ENCODE data around the gene TTC29. TPM values are rescaled to one million over a fixed set of nuclear protein-coding genes. Genes with fewer than 3 reads are reported as not detected.
"Not testable (repeated sequence)": the region's sequence is repeated elsewhere in the genome, so short reads cannot be mapped to it uniquely, and the experiment has no call there.

The TTC29 gene
- total RNA-seq, 1 donor from 2014 or later = not detected

DNA sequence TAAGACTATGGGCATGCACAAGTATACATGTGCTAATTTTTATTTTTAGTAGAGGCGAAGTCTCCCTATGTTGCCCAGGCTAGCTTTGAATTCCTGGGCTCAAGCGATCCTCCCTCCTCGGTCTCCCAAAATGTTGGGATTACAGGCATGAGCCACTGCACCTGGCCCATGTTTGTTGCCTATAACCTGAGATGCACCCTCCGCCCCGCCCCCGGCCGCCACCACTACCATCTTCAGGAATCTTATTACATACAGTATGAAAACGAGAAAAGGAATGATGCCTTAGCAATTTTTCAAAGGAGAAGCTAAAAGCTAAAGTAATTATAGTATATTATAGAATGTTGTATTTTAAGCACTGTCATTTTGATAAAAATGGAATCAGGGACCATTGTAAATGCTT is 245.8 kb downstream of the TTC29 start:
- no peak for FAIRE-seq
- H3K4me3 ChIP-seq (ENCODE audit: low read depth, low read length) = no peak overlapping the region
- TF ChIP-seq, protein P1, sequence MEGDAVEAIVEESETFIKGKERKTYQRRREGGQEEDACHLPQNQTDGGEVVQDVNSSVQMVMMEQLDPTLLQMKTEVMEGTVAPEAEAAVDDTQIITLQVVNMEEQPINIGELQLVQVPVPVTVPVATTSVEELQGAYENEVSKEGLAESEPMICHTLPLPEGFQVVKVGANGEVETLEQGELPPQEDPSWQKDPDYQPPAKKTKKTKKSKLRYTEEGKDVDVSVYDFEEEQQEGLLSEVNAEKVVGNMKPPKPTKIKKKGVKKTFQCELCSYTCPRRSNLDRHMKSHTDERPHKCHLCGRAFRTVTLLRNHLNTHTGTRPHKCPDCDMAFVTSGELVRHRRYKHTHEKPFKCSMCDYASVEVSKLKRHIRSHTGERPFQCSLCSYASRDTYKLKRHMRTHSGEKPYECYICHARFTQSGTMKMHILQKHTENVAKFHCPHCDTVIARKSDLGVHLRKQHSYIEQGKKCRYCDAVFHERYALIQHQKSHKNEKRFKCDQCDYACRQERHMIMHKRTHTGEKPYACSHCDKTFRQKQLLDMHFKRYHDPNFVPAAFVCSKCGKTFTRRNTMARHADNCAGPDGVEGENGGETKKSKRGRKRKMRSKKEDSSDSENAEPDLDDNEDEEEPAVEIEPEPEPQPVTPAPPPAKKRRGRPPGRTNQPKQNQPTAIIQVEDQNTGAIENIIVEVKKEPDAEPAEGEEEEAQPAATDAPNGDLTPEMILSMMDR (IDR thresholded peaks at IDR 0.05; ENCODE audit: insufficient read depth, low read length, severe bottlenecking) = no peak

DNA sequence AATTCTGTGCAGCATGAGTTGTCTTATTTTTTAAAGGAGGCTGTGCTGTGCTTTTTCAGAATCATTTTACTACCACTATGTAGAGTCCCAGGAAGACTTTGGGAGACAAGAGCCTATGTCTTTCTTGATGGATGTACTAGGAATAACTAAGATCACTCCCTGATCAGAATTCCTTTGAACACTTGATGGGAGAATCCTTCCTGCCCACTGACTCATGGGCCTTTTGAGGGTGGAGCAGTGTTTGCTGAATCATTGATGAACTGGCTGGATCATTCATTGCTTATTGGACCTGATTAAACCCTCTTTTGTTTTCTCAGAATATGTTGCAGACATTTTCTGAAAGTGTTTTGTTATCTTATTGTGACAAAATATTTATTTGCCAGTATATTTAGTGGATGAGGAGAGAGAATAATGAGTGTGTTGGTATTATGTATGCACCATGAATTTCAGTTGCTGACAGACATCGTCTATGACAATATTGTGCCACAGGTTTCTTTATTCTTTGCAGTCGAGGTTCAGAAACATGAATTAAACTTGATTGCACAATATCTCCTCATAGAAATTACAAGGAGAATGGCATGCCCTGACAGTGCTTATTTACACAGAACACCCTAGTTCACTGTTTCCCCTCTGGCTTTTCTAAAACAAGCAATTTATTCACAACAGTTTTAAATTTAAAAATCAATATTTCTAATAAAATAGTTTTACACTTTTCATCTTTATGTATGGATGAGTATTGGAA is 270.7 kb downstream of the TTC29 start:
- H3K27me3 ChIP-seq (ENCODE audit: control insufficient read depth, insufficient read depth, low read length) = no peaks in the 10 kb centered on the region
- DNase-seq (ENCODE audit: low read depth) = peak; percentile 26
- H3K36me3 ChIP-seq (ENCODE audit: control insufficient read depth, insufficient read depth, low read length) = no peaks in the 10 kb centered on the region
- no peak overlapping the region for H3K4me3 ChIP-seq (ENCODE audit: low read depth, low read length)
- TF ChIP-seq, protein P1 (IDR thresholded peaks at IDR 0.05; ENCODE audit: insufficient read depth, low read length, severe bottlenecking) = no peak
- FAIRE-seq = no peak

More for the DNA sequence above, 245.8 kb downstream of the TTC29 start:
- DNase-seq (ENCODE audit: low read depth) = no peak
- Histone ChIP-seq H3K36me3 (ENCODE audit: control insufficient read depth, insufficient read depth, low read length) (no peaks in the 10 kb centered on the region), H3K27me3 (ENCODE audit: control insufficient read depth, insufficient read depth, low read length) (peaks cover 2% of the 10 kb centered on the region)

DNA sequence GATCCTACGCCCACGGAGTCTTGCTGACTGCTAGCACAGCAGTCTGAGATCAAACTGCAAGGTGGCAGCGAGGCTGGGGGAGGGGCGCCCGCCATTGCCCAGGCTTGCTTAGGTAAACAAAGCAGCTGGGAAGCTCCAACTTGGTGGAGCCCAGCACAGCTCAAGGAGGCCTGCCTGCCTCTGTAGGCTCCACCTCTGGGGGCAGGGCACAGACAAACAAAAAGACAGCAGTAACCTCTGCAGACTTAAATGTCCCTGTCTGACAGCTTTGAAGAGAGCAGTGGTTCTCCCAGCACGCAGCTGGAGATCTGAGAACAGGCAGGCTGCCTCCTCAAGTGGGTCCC is 281.7 kb downstream of the TTC29 start:
- DNase-seq (ENCODE audit: low read depth); FAIRE-seq: not testable (repeated sequence)

DNA sequence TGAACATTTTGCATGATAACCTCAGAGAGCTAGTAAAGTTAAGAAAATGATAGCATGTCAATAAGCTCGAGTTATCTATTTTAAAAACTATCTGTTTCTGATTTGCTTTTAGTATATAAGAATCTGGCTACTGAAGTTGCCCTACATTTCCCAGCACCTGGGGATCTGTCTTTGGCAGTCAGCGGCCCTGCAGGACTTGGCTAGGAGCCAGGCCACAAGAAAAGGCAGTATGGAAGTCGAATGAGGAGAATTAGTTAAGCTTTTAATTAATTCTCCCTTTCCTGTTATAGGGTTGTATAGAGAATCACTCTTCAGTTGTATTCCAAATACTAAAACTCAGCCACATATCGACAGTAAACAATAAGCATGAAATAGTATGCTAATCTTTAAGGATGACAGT is 284.3 kb downstream of the TTC29 start:
- TF ChIP-seq, protein P1 (IDR thresholded peaks at IDR 0.05; ENCODE audit: insufficient read depth, low read length, severe bottlenecking) = no peak
- H3K4me3 ChIP-seq (ENCODE audit: low read depth, low read length) = no peak overlapping the region
- DNase-seq (ENCODE audit: low read depth) (no peak), FAIRE-seq (no peak)
- no peaks in the 10 kb centered on the region for H3K27me3 ChIP-seq (ENCODE audit: control insufficient read depth, insufficient read depth, low read length)
- H3K36me3 ChIP-seq (ENCODE audit: control insufficient read depth, insufficient read depth, low read length) = no peaks in the 10 kb centered on the region

More for the DNA sequence above, 281.7 kb downstream of the TTC29 start:
- H3K27me3 ChIP-seq (ENCODE audit: control insufficient read depth, insufficient read depth, low read length); H3K4me3 ChIP-seq (ENCODE audit: low read depth, low read length); H3K36me3 ChIP-seq (ENCODE audit: control insufficient read depth, insufficient read depth, low read length): not testable (repeated sequence)

Measured in bronchial epithelial cell (primary cell).